ENCODE results near the gene APOM.

The APOM gene

GRCh38 chr6:31619805-31620585 is 35.7 kb upstream of the APOM start:
- H3K27ac ChIP-seq (ENCODE audit: low read depth in 2 of 2, low read length in 2 of 2), result peak overlapping the region; percentile 99
- peaks cover 10 to 22% of the 10 kb centered on the region in 2 donors for H3K4me1 ChIP-seq (ENCODE audit: control insufficient read depth in 2 of 2, insufficient read depth in 2 of 2, low read length in 2 of 2)
- H3K4me3 ChIP-seq (ENCODE audit: low read length in 2 of 2), result peak overlapping the region; percentile 79 to 89
- no peaks in the 10 kb centered on the region for H3K9me3 ChIP-seq (ENCODE audit: control insufficient read depth in 2 of 2, low read length in 2 of 2)
- H3K9ac ChIP-seq (ENCODE audit: low read depth in 1 of 2, low read length in 2 of 2), result peak overlapping the region; percentile 85 to 89
- no peaks in the 10 kb centered on the region for H3K27me3 ChIP-seq (ENCODE audit: control insufficient read depth in 2 of 2, insufficient read depth in 2 of 2, low read length in 2 of 2)
- H3K36me3 ChIP-seq (ENCODE audit: control insufficient read depth in 2 of 2, insufficient read depth in 2 of 2, low read length in 2 of 2), result peaks cover 14 to 25% of the 10 kb centered on the region in 2 donors

GRCh38 chr6:31620586-31621319 is 34.9 kb upstream of the APOM start, which contains the start of gene PRRC2A:
TSS of gene PRRC2A (plus strand) at chr6:31620715. CDS start at chr6:31622790, 2,075 bp downstream.
- H3K4me3 ChIP-seq (ENCODE audit: low read length in 2 of 2), result peak within 1 kb of the TSS; percentile 86 to 89
- H3K4me1 ChIP-seq (ENCODE audit: control insufficient read depth in 2 of 2, insufficient read depth in 2 of 2, low read length in 2 of 2), result peaks cover 10 to 21% of the 10 kb centered on the region in 2 donors
- H3K27me3 ChIP-seq (ENCODE audit: control insufficient read depth in 2 of 2, insufficient read depth in 2 of 2, low read length in 2 of 2), result no peaks in the 10 kb centered on the region
- peak within 1 kb of the TSS; percentile 99 for H3K27ac ChIP-seq (ENCODE audit: low read depth in 2 of 2, low read length in 2 of 2)
- no peaks in the 10 kb centered on the region for H3K9me3 ChIP-seq (ENCODE audit: control insufficient read depth in 2 of 2, low read length in 2 of 2)
- peaks cover 22 to 33% of the 10 kb centered on the region in 2 donors for H3K36me3 ChIP-seq (ENCODE audit: control insufficient read depth in 2 of 2, insufficient read depth in 2 of 2, low read length in 2 of 2)
- H3K9ac ChIP-seq (ENCODE audit: low read depth in 1 of 2, low read length in 2 of 2), result peak within 1 kb of the TSS; percentile 93 to 94

GRCh38 chr6:31621320-31621939 is 34.3 kb upstream of the APOM start:
- peak overlapping the region; percentile 93 to 94 for H3K9ac ChIP-seq (ENCODE audit: low read depth in 1 of 2, low read length in 2 of 2)
- peak overlapping the region; percentile 80 to 86 for H3K4me3 ChIP-seq (ENCODE audit: low read length in 2 of 2)
- H3K27ac ChIP-seq (ENCODE audit: low read depth in 2 of 2, low read length in 2 of 2), result peak overlapping the region; percentile 99
- peaks cover 10 to 21% of the 10 kb centered on the region in 2 donors for H3K4me1 ChIP-seq (ENCODE audit: control insufficient read depth in 2 of 2, insufficient read depth in 2 of 2, low read length in 2 of 2)
- no peaks in the 10 kb centered on the region for H3K27me3 ChIP-seq (ENCODE audit: control insufficient read depth in 2 of 2, insufficient read depth in 2 of 2, low read length in 2 of 2)
- peaks cover 27 to 39% of the 10 kb centered on the region in 2 donors for H3K36me3 ChIP-seq (ENCODE audit: control insufficient read depth in 2 of 2, insufficient read depth in 2 of 2, low read length in 2 of 2)
- H3K9me3 ChIP-seq (ENCODE audit: control insufficient read depth in 2 of 2, low read length in 2 of 2), result no peaks in the 10 kb centered on the region

GRCh38 chr6:31621991-31622390 is 33.7 kb upstream of the APOM start:
- Histone ChIP-seq H3K9me3 (ENCODE audit: control insufficient read depth in 2 of 2, low read length in 2 of 2) (no peaks in the 10 kb centered on the region), H3K4me3 (ENCODE audit: low read length in 2 of 2) (peak overlapping the region; percentile 80 to 86), H3K4me1 (ENCODE audit: control insufficient read depth in 2 of 2, insufficient read depth in 2 of 2, low read length in 2 of 2) (peaks cover 10 to 21% of the 10 kb centered on the region in 2 donors), H3K9ac (ENCODE audit: low read depth in 1 of 2, low read length in 2 of 2) (peak overlapping the region; percentile 93 to 94), H3K27me3 (ENCODE audit: control insufficient read depth in 2 of 2, insufficient read depth in 2 of 2, low read length in 2 of 2) (no peaks in the 10 kb centered on the region), H3K27ac (ENCODE audit: low read depth in 2 of 2, low read length in 2 of 2) (peak overlapping the region; percentile 1 to 99), H3K36me3 (ENCODE audit: control insufficient read depth in 2 of 2, insufficient read depth in 2 of 2, low read length in 2 of 2) (peaks cover 33 to 45% of the 10 kb centered on the region in 2 donors)

GRCh38 chr6:31622684-31623091 is 33.0 kb upstream of the APOM start:
- no peaks in the 10 kb centered on the region for H3K27me3 ChIP-seq (ENCODE audit: control insufficient read depth in 2 of 2, insufficient read depth in 2 of 2, low read length in 2 of 2)
- peaks cover 39 to 52% of the 10 kb centered on the region in 2 donors for H3K36me3 ChIP-seq (ENCODE audit: control insufficient read depth in 2 of 2, insufficient read depth in 2 of 2, low read length in 2 of 2)
- H3K9me3 ChIP-seq (ENCODE audit: control insufficient read depth in 2 of 2, low read length in 2 of 2), result no peaks in the 10 kb centered on the region
- no peak overlapping the region for H3K27ac ChIP-seq (ENCODE audit: low read depth in 2 of 2, low read length in 2 of 2)
- H3K4me1 ChIP-seq (ENCODE audit: control insufficient read depth in 2 of 2, insufficient read depth in 2 of 2, low read length in 2 of 2), result peaks cover 10 to 21% of the 10 kb centered on the region in 2 donors
- no peak overlapping the region for H3K4me3 ChIP-seq (ENCODE audit: low read length in 2 of 2)
- H3K9ac ChIP-seq (ENCODE audit: low read depth in 1 of 2, low read length in 2 of 2), result no peak overlapping the region

GRCh38 chr6:31624070-31624469 is 31.6 kb upstream of the APOM start:
- H3K4me1 ChIP-seq (ENCODE audit: control insufficient read depth in 2 of 2, insufficient read depth in 2 of 2, low read length in 2 of 2), result peaks cover 10 to 21% of the 10 kb centered on the region in 2 donors
- no peak overlapping the region for H3K27ac ChIP-seq (ENCODE audit: low read depth in 2 of 2, low read length in 2 of 2)
- H3K27me3 ChIP-seq (ENCODE audit: control insufficient read depth in 2 of 2, insufficient read depth in 2 of 2, low read length in 2 of 2), result no peaks in the 10 kb centered on the region
- H3K9me3 ChIP-seq (ENCODE audit: control insufficient read depth in 2 of 2, low read length in 2 of 2), result no peaks in the 10 kb centered on the region
- no peak overlapping the region for H3K9ac ChIP-seq (ENCODE audit: low read depth in 1 of 2, low read length in 2 of 2)
- H3K36me3 ChIP-seq (ENCODE audit: control insufficient read depth in 2 of 2, insufficient read depth in 2 of 2, low read length in 2 of 2), result peaks cover 48 to 66% of the 10 kb centered on the region in 2 donors
- H3K4me3 ChIP-seq (ENCODE audit: low read length in 2 of 2), result no peak overlapping the region

- H3K27me3 ChIP-seq (ENCODE audit: control insufficient read depth in 2 of 2, insufficient read depth in 2 of 2, low read length in 2 of 2), result no peaks in the 10 kb centered on the region
- peaks cover 65 to 89% of the 10 kb centered on the region in 2 donors for H3K36me3 ChIP-seq (ENCODE audit: control insufficient read depth in 2 of 2, insufficient read depth in 2 of 2, low read length in 2 of 2)
- no peaks in the 10 kb centered on the region for H3K9me3 ChIP-seq (ENCODE audit: control insufficient read depth in 2 of 2, low read length in 2 of 2)
- no peak overlapping the region for H3K27ac ChIP-seq (ENCODE audit: low read depth in 2 of 2, low read length in 2 of 2)
- peaks cover 4 to 5% of the 10 kb centered on the region in 2 donors for H3K4me1 ChIP-seq (ENCODE audit: control insufficient read depth in 2 of 2, insufficient read depth in 2 of 2, low read length in 2 of 2)
- H3K9ac ChIP-seq (ENCODE audit: low read depth in 1 of 2, low read length in 2 of 2), result no peak overlapping the region
- H3K4me3 ChIP-seq (ENCODE audit: low read length in 2 of 2), result no peak overlapping the region
Observed at GRCh38 chr6:31626952-31627351, 28.7 kb upstream of the APOM start.

- Histone ChIP-seq H3K27me3 (ENCODE audit: control insufficient read depth in 2 of 2, insufficient read depth in 2 of 2, low read length in 2 of 2) (no peaks in the 10 kb centered on the region), H3K27ac (ENCODE audit: low read depth in 2 of 2, low read length in 2 of 2) (no peak overlapping the region), H3K36me3 (ENCODE audit: control insufficient read depth in 2 of 2, insufficient read depth in 2 of 2, low read length in 2 of 2) (peaks cover 68 to 90% of the 10 kb centered on the region in 2 donors), H3K9ac (ENCODE audit: low read depth in 1 of 2, low read length in 2 of 2) (no peak overlapping the region), H3K4me1 (ENCODE audit: control insufficient read depth in 2 of 2, insufficient read depth in 2 of 2, low read length in 2 of 2) (no peaks in the 10 kb centered on the region), H3K4me3 (ENCODE audit: low read length in 2 of 2) (no peak overlapping the region), H3K9me3 (ENCODE audit: control insufficient read depth in 2 of 2, low read length in 2 of 2) (no peaks in the 10 kb centered on the region)
Observed at GRCh38 chr6:31627690-31628287, 27.9 kb upstream of the APOM start.

- Histone ChIP-seq H3K36me3 (ENCODE audit: control insufficient read depth in 2 of 2, insufficient read depth in 2 of 2, low read length in 2 of 2) (peaks cover 74 to 90% of the 10 kb centered on the region in 2 donors), H3K27ac (ENCODE audit: low read depth in 2 of 2, low read length in 2 of 2) (no peak overlapping the region), H3K9me3 (ENCODE audit: control insufficient read depth in 2 of 2, low read length in 2 of 2) (no peaks in the 10 kb centered on the region), H3K27me3 (ENCODE audit: control insufficient read depth in 2 of 2, insufficient read depth in 2 of 2, low read length in 2 of 2) (no peaks in the 10 kb centered on the region), H3K4me3 (ENCODE audit: low read length in 2 of 2) (no peak overlapping the region), H3K4me1 (ENCODE audit: control insufficient read depth in 2 of 2, insufficient read depth in 2 of 2, low read length in 2 of 2) (no peaks in the 10 kb centered on the region), H3K9ac (ENCODE audit: low read depth in 1 of 2, low read length in 2 of 2) (no peak overlapping the region)
Observed at GRCh38 chr6:31629014-31629413, 26.7 kb upstream of the APOM start.
